NCI-H2227 treated with DMSO at 0.1 percent for 48 hours (cell line): ENCODE measurements around the gene RPRML.
"Not testable (repeated sequence)": the region's sequence is repeated elsewhere in the genome, so short reads cannot be mapped to it uniquely, and the experiment has no call there.

Experiments used
- DNase-seq: peaks from one replicate; lab custom pipeline; 2025; lab: John Stamatoyannopoulos, UW

Gene RPRML

DNA sequence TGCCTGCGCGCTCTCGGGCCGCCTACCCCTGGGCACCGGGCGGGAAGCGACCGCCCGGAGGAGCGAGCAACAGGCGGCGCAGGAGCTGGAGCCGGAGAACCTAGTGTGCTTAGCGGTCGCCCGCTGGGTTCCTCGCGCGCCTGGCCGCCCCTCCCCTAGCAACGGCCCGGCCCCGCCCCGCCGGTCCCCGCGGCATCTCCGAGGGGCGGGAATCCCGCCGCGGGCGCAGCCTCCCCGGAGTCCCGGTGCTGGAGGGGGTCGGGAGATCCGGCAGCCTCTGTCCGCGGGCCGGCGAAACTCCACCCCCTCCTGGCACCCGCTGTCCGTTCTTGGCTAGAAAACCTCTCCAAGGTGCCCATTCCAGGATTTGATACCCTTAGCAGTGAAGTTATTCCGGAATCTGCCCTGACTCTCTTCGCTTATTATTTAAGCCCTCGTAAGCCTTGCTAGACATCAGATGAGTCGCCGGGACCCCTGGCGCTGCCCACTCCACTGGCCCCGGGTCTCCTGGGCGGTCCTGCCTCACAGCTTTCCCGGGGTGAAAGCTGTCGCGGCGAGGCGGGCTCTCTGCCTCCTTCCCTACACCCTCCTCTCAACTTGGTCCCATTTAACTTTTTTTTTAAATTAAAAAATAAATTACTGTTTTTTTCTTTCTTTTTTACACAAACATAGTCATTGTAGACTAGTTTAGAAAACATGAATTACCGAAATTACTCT, at the start of gene RPRML:
Gene RPRML, minus strand, starts transcription at position 107 of the 717 bp plus-strand sequence. CDS start 246 bp downstream, outside the sequence.
- peak; percentile 50 for DNase-seq

DNA sequence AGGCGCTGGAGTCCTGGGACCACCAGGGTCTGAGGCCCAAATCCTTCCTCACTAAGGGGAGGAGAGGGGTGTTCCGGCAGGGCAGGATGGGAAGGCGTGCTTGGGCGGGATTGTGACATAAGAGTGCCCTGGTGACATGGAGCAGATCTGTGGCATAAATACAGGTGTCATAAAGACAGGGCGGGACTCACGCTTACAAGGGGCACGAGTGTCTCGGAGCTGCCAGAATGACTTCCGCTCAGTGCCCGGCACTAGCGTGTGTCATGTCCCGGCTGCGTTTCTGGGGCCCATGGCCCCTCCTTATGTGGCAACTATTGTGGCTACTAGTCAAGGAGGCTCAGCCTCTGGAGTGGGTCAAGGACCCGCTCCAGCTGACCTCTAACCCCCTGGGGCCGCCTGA, 37.9 kb upstream of the RPRML start:
- DNase-seq, result not testable (repeated sequence)

GRCh38 chr17:47013341-47013740, 34.3 kb upstream of the RPRML start:
- no peak for DNase-seq

DNA sequence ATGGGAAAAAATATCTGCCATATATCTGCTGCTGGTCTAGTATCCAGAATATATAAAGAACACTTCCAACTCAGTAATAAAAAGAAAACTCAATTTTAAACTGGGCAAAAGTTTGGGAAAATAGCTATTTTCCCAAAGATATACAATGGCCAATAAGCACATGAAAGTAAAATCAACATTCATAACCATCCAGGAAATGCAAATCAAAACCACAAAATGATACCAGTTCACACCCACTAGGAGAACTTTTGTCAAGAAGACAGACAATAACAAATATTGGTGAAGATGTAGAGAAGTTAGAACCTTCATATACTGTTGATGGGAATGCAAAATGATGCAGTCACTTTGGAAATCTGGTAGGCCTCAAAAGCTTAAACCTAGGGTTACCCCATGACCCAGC, 33.4 kb upstream of the RPRML start:
- no peak for DNase-seq

- DNase-seq, result no peak
These were observed 30.9 kb upstream of the RPRML start for GRCh38 chr17:47009759-47010594.

DNA sequence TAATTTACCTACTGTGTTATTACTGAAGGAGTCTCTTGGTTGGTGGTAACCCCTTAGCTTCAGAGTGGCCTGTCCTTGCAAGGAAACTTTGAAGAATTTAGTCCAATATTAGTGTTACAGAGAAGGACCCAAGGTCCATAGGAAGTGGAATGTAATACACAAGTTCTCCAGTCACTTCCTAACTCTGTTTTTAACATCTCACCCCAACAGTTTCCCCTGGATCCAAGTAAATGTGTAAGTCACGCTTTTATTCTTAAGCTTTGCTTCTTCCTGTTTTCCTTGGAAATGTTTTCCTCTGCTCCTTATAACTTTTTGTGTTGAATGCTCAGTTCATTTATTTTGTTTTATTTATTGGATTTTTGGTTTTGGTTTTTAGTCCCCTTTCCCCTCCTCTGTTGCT, 25.9 kb upstream of the RPRML start:
- no peak for DNase-seq

- not testable (repeated sequence) for DNase-seq
These were observed 24.8 kb upstream of the RPRML start for GRCh38 chr17:47003864-47004263.

- no peak for DNase-seq
These were observed 17.0 kb upstream of the RPRML start for GRCh38 chr17:46995841-46996571.

GRCh38 chr17:46994993-46995392, 15.9 kb upstream of the RPRML start:
- no peak for DNase-seq

DNA sequence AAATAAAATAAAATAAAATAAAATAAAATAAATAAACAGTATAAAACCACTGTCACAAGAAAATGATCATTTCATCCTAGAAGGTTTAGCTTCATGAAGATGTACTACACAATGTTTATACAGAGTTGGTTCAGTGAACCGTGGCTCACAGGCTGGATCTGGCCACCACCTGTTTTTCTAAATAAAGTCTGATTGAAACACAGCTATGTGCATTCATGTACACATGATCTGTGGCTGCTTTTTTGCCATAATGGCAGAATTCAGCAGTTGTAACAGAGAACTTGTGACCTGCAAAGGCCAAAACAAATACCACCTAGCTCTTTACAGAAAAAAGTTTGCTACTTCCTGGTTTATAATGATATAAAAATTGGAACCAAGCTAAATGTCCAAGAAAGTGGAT, 12.6 kb upstream of the RPRML start:
- no peak for DNase-seq

GRCh38 chr17:46989637-46990431, 10.8 kb upstream of the RPRML start:
- no peak for DNase-seq

- not testable (repeated sequence) for DNase-seq
These were observed 8.9 kb upstream of the RPRML start for GRCh38 chr17:46987927-46988326.

- DNase-seq, result peak; percentile 21
These were observed 7.3 kb upstream of the RPRML start for GRCh38 chr17:46986366-46986765.

DNA sequence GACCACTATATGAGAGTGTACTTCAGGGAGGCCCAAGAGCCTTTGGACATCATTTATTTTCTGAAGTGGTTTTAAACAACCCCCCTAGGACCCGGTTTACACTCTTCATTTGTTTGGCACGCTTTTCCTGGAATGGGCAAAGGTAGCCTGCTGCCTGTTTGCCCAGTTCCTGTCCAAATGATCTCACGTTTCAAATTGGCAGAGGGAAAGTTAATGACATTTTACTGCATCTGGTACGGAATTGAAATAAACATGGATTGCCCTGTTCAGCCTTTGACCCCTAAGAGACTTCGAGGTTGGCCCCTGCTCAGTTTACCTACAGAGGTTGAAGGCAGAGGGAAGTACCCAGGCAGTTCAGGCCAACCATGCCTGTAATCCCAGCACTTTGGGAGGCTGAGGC, 5.8 kb upstream of the RPRML start:
- no peak for DNase-seq

DNA sequence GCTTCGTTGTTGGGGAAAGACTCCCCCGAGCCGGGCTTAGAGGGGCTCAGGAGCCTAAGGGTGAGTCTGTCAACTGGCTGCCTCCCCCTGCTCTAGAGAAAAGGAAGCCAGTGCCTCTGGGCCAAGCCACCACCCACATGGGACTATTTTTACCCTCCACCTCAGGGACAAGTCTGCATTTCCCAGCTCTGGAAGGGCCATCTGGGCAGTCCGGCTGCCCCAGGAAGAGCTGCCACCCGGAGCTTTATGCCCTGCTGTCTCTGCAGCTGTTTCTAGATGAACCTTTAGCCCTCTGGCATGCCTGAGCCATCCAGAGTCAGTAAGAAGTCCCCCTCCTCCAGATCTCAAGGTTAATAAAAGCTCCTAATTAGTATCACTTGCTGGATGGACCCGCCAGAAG, 5.3 kb upstream of the RPRML start:
- no peak for DNase-seq

DNA sequence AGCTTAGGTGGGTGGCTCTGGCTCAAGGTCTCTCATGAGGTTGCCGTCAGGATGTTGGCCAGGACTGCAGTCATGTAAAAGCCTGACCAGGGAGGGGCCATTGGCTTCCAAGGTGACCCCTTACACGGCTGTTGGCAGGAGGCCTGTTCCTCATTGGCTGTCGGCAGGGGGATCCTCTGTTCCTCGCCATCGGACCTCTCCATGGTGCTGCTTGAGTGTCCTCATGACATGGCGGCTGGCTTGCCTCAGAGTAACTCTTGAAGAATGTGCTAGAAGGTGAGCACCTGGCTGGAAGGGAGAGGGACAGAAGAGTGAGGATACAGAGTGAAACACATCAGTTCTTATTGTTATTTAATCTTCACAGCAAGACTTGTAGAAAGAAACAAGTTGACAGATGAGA, 4.7 kb upstream of the RPRML start:
- DNase-seq, result no peak

- DNase-seq, result no peak
These were observed 3.5 kb upstream of the RPRML start for GRCh38 chr17:46982577-46982976.

DNA sequence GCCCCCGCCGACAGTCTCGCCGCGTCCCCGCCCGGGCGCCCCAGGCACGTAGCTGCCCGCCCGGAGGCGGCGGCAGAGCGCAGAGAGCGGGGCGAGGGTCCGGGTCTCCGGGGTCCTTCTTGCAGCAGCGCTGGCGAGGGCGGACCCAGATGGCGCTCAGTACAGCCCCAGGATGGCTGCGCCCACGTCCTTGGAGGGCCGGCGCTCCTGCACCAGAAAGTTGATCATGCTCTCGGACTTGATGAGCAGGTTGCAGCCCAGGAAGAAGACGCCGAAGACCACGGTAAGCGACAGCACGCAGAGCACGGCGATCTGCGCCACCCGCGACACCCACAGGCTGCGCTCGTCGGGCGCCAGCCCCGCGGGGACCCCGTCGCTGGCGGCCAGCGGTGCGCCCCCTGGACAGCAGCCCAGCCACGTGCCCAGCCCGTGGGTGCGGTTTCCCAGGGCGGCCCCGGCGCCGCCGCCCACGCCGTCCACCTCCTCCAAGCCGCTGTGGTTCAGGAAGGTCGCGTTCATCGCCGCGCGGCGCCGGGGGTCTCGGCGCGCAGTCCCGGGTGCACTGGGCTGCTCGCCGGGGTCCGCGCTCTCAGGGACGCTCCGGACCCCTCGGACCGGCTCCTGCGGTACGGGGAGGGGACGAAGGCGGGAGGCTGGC, 435 bp downstream of the RPRML start:
- no peak for DNase-seq

GRCh38 chr17:46977750-46978488, 1.1 kb downstream of the RPRML start:
- DNase-seq, result no peak

DNA sequence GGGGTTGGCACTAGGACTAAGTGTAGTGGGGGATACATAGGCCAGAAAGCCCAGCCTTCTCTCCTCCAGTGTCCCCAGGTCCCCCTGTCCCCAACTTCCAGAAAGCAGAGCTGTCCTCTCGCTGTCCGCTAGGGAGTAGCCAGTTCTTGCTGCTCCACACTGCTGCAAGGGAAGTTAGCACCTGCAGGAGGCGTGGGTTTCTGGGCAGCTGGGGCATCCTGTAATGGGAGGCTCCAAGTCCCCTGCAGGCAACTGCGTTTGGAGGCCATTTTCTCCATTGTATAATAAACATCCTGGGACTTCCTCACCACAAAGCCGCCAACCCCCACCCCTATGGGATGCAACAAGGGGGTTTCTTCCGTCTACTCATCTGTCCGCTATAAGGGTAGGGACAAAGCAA, 1.7 kb downstream of the RPRML start:
- peak; percentile 88 for DNase-seq
